DND-41 (cell line): Measurements from ENCODE around the gene PRRT4.

ENCODE experiments used
- ATAC-seq: fragments of 200-7000 bp; cut with Tn5 transposase; 3 replicates; pipeline ENCODE4 v1.9.1; 2021; ENCODE audit warnings: low read depth; ENCODE audit not compliant: insufficient read depth
- DNase-seq: peaks from one replicate; pipeline ENCODE4 v3.0.0-alpha.2; 2020
- H2AFZ ChIP-seq: 2 replicates; pipeline ENCODE4 v1.6.0; 2012; ENCODE audit warnings: low read depth, low read length
- H3K27ac ChIP-seq: 2 replicates; pipeline ENCODE4 v1.5.1; 2012; ENCODE audit warnings: low read length, inconsistent platforms
- H3K27me3 ChIP-seq: fragments of 200-600 bp; sonication (generic); 2 replicates; pipeline ENCODE4 v1.6.0; 2012; ENCODE audit warnings: low read length, mild to moderate bottlenecking, inconsistent platforms; ENCODE audit not compliant: insufficient read depth, poor library complexity
- H3K36me3 ChIP-seq: 2 replicates; pipeline ENCODE4 v1.5.1; 2012; ENCODE audit warnings: low read length, inconsistent platforms; ENCODE audit not compliant: insufficient read depth
- H3K4me1 ChIP-seq: 2 replicates; pipeline ENCODE4 v1.5.1; 2012; ENCODE audit warnings: mild to moderate bottlenecking, low read length; ENCODE audit not compliant: insufficient read depth
- H3K4me2 ChIP-seq: 2 replicates; pipeline ENCODE4 v1.6.0; 2012; ENCODE audit warnings: mild to moderate bottlenecking, moderate library complexity, low read length, inconsistent platforms; ENCODE audit not compliant: insufficient read depth
- H3K4me3 ChIP-seq, 2 experiments: fragments of 200-600 bp in 1 of 2; shearing (Covaris generic) in 1 of 2; 2 replicates each; pipeline ENCODE4 v1.5.1; 2012 to 2016; ENCODE audit warnings: inconsistent platforms in 2 of 2, low read length in 2 of 2, mild to moderate bottlenecking in 2 of 2, low read depth in 1 of 2, moderate library complexity in 1 of 2
- H3K79me2 ChIP-seq: 2 replicates; pipeline ENCODE4 v1.6.0; 2012; ENCODE audit warnings: low read length, inconsistent platforms; ENCODE audit not compliant: insufficient read depth
- H3K9ac ChIP-seq: 2 replicates; pipeline ENCODE4 v1.6.0; 2012; ENCODE audit warnings: low read depth, mild to moderate bottlenecking, inconsistent platforms, low read length, moderate library complexity
- H3K9me3 ChIP-seq: 2 replicates; pipeline ENCODE4 v1.5.1; 2012; ENCODE audit warnings: low read length, moderate library complexity, mild to moderate bottlenecking, inconsistent platforms; ENCODE audit not compliant: insufficient read depth, severe bottlenecking
- H4K20me1 ChIP-seq: 2 replicates; pipeline ENCODE4 v1.6.0; 2012; ENCODE audit warnings: low read length; ENCODE audit not compliant: insufficient read depth
- CTCF ChIP-seq: IDR thresholded peaks from 2 replicates; pipeline ENCODE4 v1.5.1; 2012; ENCODE audit warnings: borderline replicate concordance, low read length, moderate library complexity, mild to moderate bottlenecking; ENCODE audit not compliant: poor library complexity, severe bottlenecking; ENCODE audit errors: extremely low read depth
- EZH2 ChIP-seq: IDR thresholded peaks from 3 replicates; pipeline ENCODE4 v1.6.1; 2012; ENCODE audit warnings: borderline replicate concordance, low read depth, mild to moderate bottlenecking, moderate library complexity, low read length, inconsistent platforms; ENCODE audit not compliant: severe bottlenecking

PRRT4 gene

GRCh38 chr7:128360359-128360678 is 1.2 kb downstream of the PRRT4 start:
- peak overlapping the region; percentile 100 for H3K4me2 ChIP-seq
- no peaks in the 10 kb centered on the region for H3K36me3 ChIP-seq
- peaks cover 25% of the 10 kb centered on the region for H3K4me1 ChIP-seq
- 0 out of 2 replicates have a peak, but pooled peaks cover 2% of the 10 kb centered on the region for H4K20me1 ChIP-seq
- peak overlapping the region; percentile 61; the same call in 1 of the 2 replicates for H3K9ac ChIP-seq
- no peaks in the 10 kb centered on the region for H3K9me3 ChIP-seq
- peaks cover 55% of the 10 kb centered on the region for H3K27me3 ChIP-seq
- no peaks in the 10 kb centered on the region for H3K79me2 ChIP-seq
- H2AFZ ChIP-seq: no peak overlapping the region; the same call in 1 of the 2 replicates
- no peak overlapping the region for H3K27ac ChIP-seq
- DNase-seq (no peak), ATAC-seq (no peak; the same call in 2 of the 3 replicates)
- TF ChIP-seq EZH2 (no peak), CTCF (no peak)
- peak overlapping the region in 1 of 2 experiments; percentile 80; a peak in 2 of 4 replicates for H3K4me3 ChIP-seq

GRCh38 chr7:128359939-128360338 is 1.6 kb downstream of the PRRT4 start:
- Histone ChIP-seq H3K27me3 (peaks cover 52% of the 10 kb centered on the region), H4K20me1 (0 out of 2 replicates have a peak, but pooled peaks cover 2% of the 10 kb centered on the region), H2AFZ (no peak overlapping the region), H3K4me2 (peak overlapping the region; percentile 100), H3K4me3 (peak overlapping the region in 1 of 2 experiments; percentile 80; a peak in 2 of 4 replicates), H3K4me1 (peaks cover 25% of the 10 kb centered on the region), H3K27ac (no peak overlapping the region), H3K9ac (peak overlapping the region; percentile 61; the same call in 1 of the 2 replicates), H3K79me2 (no peaks in the 10 kb centered on the region), H3K36me3 (no peaks in the 10 kb centered on the region), H3K9me3 (no peaks in the 10 kb centered on the region)
- ATAC-seq (no peak), DNase-seq (no peak)
- TF ChIP-seq EZH2 (no peak), CTCF (no peak)

GRCh38 chr7:128359336-128359735 is 2.2 kb downstream of the PRRT4 start:
- Histone ChIP-seq H2AFZ (no peak overlapping the region), H3K27me3 (peaks cover 47% of the 10 kb centered on the region), H3K27ac (no peak overlapping the region), H3K9ac (no peak overlapping the region), H3K79me2 (no peaks in the 10 kb centered on the region), H3K4me1 (peaks cover 25% of the 10 kb centered on the region), H4K20me1 (0 out of 2 replicates have a peak, but pooled peaks cover 2% of the 10 kb centered on the region), H3K4me3 (no peak overlapping the region), H3K4me2 (no peak overlapping the region), H3K9me3 (no peaks in the 10 kb centered on the region), H3K36me3 (no peaks in the 10 kb centered on the region)
- TF ChIP-seq EZH2: no peak
- TF ChIP-seq CTCF: no peak
- ATAC-seq (no peak), DNase-seq (no peak)

GRCh38 chr7:128358233-128358632 is 3.3 kb downstream of the PRRT4 start:
- no peak for TF ChIP-seq EZH2
- no peak overlapping the region for H3K27ac ChIP-seq
- H3K9me3 ChIP-seq: no peaks in the 10 kb centered on the region
- H2AFZ ChIP-seq: no peak overlapping the region
- H3K27me3 ChIP-seq: peaks cover 38% of the 10 kb centered on the region
- H3K4me2 ChIP-seq: no peak overlapping the region
- no peak overlapping the region for H3K9ac ChIP-seq
- no peaks in the 10 kb centered on the region for H3K79me2 ChIP-seq
- peaks cover 25% of the 10 kb centered on the region for H3K4me1 ChIP-seq
- DNase-seq: no peak
- 0 out of 2 replicates have a peak, but pooled peaks cover 2% of the 10 kb centered on the region for H4K20me1 ChIP-seq
- H3K4me3 ChIP-seq: no peak overlapping the region
- no peak for ATAC-seq
- no peaks in the 10 kb centered on the region for H3K36me3 ChIP-seq
